Smooth muscle cell of the brain vasculature (primary cell): Measurements from ENCODE around the gene MKNK2.
A peak's percentile ranks its signal among the peaks of the same experiment; 100 is the strongest.
"Not testable (repeated sequence)": the region's sequence is repeated elsewhere in the genome, so short reads cannot be mapped to it uniquely, and the experiment has no call there.

ENCODE experiments used
- DNase-seq: peaks from one replicate; pipeline ENCODE4 v3.0.0-alpha.2; 2012; ENCODE audit warnings: low read depth, low spot score

MKNK2 gene

DNA sequence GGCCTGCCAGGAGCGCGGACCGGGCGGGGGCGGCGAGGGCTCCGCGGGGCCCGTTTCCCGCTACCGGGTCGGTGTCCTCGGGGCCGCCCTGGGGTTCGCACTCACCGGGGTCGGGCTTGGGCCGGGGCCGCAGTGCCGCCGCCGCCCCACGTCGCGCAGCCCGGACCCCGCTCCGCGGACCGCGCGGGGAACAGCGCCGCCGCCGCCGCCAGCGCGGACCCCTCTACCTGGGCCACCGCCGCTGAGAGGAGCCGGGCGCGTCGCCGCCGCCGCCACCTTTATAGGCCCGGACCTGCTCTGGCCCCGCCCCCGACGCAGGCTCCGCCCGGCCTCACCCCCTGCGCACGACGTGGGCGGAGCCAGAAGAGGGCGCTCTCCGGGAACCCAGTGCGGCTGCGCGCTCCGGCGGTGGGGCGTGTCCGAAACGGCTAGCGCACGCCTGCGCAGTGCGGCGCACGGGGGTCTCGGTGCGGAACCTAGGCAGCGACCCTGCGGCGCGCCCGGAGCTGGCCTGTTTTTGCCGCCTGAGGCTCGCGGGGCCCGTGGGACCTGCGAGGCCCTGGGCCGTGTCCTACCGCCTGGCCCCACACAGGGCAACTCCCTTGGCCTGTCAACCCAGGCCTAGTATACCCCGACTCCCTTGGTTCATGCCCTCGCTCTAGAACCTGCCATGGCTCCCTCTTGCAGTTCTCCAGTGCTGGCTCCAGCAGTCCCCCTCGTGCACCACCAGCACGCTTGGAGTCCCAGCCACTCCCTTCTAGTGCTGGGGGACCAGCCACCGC, at the start of gene MKNK2:
MKNK2 (minus strand) TSS at position 254 of the 782 bp plus-strand sequence. CDS start 393 bp downstream, outside the sequence.
- no peak for DNase-seq

DNA sequence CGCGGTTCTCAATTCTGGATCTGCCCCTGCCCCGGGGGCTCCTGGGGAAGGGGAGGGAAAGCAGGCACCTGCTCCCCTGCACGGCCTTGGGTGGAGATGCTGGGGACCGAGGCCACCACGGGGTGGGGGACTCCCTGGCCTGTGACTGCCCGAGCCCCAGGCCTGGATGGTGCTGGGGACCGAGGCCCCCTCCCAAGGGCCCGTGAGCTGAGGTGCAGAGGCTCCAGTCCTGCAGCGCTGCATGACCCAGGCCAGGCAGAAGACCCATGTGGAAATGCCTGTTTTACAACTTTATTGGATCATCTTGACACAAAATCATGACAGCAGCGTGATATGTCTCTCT, 49.6 kb upstream of the MKNK2 start:
- no peak for DNase-seq

DNA sequence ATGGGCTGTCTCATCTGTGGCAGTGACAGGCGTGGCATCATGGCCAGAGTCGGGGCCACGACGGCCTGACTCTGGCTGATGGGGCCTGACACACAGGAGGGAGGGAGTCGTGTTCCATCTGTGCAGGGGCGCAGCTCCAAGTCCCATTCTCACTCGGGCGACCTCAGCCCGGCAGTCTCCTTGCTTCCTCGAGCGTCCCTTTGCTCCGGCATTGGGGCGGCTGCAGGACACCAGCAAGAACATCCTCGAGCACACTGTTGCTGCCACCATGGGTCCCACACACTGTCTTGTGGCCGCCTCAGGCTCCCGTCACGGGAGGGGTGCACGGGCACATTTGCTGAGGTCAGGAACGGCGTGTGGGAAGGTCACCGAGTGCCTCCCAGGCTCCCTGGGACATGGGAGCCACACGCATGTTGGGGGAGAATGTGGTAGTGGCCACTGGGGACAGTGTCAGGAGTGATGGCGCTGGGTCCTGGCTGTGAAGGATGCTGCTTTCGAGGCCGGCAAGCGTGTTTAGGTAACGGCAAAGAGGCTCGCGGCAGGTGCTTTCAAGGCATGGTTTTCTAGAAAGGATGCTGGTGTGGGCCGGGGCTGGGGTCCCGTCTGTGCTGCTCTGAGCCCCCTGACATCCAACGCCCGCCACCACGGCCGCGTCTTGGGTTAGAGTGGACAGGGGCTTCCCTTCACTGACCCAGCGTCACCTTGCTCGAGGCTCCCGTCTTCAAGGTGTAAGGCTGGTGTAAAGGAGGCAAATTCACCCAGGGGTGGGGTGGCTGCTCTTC, 49.1 kb upstream of the MKNK2 start:
- DNase-seq: no peak

DNA sequence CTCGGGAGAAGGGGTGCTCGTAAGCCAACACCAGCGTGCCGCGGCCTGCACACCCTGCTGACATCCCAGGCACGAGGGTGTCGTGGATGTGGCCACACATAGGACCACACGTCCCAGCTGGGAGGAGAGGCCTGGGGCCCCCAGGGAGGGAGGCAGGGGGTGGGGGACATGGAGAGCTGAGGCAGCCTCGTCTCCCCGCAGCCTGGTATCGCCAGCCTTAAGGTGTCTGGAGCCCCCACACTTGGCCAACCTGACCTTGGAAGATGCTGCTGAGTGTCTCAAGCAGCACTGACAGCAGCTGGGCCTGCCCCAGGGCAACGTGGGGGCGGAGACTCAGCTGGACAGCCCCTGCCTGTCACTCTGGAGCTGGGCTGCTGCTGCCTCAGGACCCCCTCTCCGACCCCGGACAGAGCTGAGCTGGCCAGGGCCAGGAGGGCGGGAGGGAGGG, 48.0 kb upstream of the MKNK2 start:
- DNase-seq: no peak

DNA sequence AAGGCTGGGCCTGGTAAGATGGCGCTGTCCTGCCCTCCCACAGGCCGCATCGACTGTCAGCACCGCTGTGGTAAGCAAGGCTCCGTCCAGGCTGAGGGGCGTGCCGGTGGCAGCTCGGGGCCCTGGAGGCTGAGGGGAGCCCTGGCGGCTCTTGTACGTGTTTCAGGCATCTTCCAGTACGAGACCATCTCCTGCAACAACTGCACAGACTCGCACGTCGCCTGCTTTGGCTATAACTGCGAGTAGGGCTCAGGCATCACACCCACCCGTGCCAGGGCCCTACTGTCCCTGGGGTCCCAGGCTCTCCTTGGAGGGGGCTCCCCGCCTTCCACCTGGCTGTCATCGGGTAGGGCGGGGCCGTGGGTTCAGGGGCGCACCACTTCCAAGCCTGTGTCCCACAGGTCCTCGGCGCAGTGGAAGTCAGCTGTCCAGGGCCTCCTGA, 46.9 kb upstream of the MKNK2 start:
- no peak for DNase-seq

DNA sequence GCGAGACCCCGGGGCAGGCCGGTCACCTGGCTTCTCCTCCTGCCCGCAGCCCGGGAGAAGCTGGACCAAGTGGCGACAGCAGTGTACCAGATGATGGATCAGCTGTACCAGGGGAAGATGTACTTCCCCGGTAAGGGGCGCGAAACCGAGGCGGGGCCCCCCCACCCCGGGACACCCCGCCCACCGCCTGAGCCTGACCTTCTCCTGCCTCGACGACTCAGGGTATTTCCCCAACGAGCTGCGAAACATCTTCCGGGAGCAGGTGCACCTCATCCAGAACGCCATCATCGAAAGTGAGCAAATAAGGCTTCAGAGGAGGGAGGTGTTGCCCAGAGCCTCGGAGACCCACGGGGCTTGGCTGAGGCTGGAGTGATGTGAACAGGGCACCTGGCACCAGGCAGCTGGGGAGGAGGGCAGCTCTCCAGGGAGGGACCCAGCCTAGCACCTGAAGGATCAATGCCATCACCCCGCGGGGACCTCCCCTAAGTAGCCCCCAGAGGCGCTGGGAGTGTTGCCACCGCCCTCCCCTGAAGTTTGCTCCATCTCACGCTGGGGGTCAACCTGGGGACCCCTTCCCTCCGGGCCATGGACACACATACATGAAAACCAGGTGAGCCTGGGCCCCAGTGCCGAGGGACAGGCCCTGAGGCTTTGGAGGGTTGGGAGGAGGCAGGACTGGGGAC, 46.3 kb upstream of the MKNK2 start:
- DNase-seq: no peak

DNA sequence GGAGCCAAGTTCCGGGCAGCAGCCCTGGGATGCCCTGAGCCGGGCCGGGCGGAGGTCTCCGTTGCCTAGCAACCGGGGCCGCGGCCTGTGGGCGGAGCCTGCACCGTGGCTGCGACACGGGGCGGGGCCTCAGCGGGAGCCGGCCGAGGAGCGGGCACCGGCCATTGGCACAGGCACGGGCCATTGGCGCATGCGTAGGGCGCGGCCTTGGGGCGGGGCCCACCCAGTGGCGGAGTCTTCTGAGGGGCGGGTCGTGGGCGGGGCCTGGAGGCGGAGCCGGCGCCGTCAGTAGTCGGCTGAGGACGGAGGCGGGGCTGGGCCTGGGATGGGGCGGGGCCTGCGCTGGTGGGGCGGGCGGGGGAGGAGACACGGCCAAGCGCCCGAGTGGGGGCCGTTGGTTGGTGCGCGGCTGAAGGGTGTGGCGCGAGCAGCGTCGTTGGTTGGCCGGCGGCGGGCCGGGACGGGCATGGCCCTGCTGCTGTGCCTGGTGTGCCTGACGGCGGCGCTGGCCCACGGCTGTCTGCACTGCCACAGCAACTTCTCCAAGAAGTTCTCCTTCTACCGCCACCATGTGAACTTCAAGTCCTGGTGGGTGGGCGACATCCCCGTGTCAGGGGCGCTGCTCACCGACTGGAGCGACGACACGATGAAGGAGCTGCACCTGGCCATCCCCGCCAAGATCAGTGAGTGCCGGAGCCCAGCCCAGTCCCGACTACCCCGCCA, 45.6 kb upstream of the MKNK2 start, which contains the start of gene IZUMO4:
IZUMO4 (plus strand) TSS at position 436 of the 723 bp plus-strand sequence; CDS start at position 467, 31 bp downstream.
- peak; percentile 85 for DNase-seq

DNA sequence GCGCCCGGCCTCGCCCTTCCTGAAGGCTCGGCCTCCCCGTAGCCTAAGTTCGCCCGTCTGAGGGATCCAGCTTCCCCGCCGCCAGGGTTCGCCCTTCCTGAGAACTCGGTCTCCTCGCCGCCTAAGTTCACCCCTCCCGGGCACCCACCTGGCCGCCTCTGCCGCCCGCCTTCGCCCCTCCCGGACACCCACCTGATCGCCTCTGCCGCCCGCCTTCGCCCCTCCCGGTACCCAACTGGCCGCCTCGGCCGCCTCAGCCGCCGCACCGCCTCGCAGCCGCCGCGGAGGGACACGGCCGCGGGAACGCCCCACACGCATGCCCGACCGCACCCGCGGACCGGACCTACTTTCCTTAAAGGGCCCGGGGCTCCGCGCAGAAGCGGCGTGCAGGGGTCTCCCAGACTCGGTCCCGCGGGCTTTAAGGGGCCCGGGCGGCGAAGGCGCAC, 45.0 kb upstream of the MKNK2 start, which contains the start of gene MOB3A:
MOB3A (minus strand) TSS at position 293 of the 446 bp plus-strand sequence. CDS start 17,766 bp downstream, outside the sequence.
- peak; percentile 85 for DNase-seq

DNA sequence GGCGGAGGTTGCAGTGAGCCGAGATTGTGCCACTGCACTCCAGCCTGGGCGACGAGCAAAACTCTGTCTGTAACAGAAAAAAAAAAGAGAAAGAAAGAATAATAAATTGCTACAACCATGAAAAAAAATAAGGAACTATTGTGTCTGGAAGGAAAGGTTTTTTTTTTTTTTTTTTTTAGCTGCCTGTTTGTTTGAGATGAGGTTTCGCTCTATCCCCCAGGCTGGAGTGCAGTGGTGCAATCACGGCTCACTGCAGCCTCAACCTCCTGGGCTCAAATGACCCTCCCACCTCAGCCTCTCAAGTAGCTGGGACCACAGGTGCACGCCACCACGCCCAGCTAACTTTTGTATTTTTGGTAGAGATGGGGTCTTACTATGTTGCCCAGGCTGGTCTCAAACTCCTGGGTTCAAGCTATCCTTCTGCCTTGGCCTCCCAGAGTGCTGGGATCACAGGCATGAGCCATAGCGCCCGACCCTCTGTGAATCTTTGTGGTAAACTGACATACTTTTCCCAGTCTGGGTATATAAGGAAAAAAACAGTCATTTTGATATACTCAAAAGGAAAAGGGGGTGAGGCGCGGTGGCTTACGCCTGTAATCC, 41.0 kb upstream of the MKNK2 start:
- not testable (repeated sequence) for DNase-seq

DNA sequence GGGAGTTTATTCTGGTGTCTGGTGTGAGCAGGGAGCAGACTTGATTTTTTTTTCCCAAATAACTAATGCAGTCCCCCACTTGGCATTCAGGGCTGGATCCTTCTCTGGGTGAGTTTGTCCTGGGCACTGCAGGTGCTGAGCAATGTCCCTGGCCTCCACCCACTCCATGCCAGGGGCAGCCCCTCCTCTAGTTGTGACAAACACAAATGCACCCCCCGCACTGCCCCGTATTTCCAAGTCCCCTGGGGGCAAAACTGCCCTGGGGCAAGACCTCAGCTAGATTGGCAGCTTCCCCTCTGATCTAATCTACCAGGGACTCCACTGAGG, 38.6 kb upstream of the MKNK2 start:
- DNase-seq: no peak

DNA sequence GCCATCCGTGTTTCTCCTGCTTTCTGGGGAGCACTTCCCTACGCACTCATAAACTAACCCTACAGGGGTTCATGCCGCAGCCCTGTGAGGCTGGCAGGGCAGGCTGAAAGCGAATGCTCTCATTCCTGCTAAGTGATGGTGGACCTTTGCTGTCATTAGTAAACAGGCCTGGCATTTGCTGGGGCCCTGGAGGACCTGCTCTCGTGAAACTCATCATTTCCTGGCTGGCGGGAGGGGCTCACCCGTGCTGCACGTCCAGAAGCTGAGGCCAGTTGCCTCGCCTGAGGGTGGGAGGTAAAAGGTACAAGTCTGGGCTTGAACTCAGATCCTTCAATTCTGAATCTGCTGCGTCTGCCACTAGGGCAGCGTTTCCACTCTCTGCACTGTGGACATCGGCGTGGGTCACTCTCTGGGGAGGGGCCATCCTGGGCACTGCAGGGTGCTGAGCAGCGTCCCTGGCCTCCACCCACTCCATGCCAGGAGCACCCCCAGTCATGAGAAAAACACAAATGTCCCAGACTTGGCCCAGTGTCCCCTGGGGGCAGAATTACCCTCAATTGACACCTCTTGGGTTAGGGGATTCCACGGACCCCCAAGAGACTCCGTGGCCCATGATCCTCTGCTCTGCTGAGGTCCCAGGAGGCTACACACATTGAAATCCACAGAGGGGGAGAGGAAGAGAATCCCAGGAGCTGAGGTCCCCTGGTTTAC, 38.1 kb upstream of the MKNK2 start:
- no peak for DNase-seq

DNA sequence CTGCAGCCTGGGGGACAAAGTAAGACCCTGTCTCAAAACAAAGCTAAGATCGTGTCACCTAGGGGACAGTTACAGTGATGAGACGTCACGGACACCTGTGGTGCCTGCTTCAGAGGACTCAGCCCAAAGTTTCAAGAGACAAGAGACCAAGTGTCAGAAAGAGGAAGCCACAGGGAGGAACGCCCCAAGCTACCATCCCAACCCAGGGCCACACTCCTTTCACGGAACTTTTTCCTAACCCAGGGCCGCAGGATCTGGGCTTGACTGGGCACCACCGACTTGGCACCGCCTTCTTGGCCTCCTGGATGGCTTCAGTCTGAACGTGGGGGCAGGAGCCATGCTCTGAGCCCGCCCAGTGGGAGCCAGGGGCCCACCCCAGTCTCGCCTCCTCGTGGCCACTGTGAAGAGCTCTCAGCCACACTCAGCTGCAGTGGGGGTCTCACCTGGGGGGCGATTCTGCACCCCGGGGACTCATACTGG, 36.6 kb upstream of the MKNK2 start:
- DNase-seq: no peak

DNA sequence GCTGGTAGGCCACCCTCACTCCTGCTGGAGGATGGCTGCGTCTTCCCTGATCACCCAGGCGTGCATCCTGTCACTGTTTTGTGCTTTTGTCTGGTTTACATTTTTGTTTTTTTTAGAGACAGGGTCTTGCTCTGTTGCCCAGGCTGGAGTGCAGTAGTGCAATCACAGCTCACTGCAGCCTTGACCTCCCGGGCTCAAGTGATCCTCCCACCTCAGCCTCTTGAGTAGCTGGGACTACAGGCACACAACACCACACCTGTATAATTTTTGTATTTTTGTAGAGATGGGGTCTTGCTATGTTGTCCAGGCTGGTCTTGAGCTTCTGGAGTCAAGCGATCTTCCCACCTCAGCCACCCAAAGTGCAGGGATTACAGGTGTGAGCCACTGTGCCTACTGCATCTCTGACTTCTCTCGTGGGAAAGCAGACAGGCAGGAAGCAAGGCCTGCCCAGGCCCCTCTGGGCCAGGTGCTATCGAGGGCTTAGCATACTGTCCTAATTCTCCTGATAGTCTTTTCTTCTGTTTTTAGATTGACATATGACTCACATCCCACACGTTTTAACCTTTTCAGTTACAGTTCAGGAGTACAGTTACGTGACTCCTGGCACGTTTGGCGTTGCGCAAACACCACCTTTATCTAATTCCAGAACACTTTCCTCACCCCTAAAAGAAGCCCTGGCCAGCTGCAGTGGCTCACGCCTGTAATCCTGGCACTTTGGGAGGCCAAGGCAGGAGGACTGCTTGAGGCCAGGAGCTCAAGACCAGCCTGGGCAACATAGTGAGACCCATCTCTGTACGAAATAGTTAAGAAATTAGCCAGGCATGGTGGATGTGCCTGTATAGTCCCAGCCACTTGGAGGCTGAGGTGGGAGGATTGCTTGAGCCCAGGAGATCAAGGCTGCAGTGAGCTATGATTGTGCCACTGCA, 35.9 kb upstream of the MKNK2 start:
- DNase-seq: not testable (repeated sequence)

DNA sequence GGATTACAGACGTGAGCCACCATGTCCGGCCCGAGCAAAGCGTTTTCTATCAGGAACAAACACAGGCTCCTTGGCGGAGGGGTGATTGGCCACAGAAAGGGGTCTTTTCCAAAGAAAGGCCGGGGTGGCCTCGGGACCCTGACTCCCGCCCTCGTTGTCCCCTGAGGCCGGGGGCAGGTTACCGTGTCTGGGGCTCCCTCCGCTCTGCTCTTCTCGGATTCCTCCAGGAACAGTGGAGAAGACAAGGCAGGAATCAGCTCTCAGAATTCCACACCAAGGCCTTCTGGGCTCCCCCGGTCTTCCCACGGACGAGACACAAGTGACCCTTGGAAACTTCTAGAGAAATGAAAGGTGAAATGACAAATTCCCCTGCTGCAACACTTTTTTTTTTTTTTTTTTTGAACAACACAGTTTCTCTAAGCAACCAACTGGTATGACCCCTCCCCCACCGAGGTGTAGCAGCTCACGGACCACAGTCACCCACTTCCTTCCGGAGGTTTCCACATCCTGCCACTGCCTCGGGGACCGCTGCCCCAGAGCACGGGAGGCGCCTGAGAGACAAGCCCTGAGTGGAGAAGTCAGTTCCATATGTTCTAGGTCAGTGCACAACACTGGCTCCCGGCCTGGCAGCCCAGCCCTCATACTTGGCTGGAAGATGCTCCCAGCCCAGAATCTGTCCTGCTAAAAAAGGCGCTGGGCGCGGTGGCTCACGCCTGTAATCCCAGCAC, 34.1 kb upstream of the MKNK2 start:
- DNase-seq: no peak

DNA sequence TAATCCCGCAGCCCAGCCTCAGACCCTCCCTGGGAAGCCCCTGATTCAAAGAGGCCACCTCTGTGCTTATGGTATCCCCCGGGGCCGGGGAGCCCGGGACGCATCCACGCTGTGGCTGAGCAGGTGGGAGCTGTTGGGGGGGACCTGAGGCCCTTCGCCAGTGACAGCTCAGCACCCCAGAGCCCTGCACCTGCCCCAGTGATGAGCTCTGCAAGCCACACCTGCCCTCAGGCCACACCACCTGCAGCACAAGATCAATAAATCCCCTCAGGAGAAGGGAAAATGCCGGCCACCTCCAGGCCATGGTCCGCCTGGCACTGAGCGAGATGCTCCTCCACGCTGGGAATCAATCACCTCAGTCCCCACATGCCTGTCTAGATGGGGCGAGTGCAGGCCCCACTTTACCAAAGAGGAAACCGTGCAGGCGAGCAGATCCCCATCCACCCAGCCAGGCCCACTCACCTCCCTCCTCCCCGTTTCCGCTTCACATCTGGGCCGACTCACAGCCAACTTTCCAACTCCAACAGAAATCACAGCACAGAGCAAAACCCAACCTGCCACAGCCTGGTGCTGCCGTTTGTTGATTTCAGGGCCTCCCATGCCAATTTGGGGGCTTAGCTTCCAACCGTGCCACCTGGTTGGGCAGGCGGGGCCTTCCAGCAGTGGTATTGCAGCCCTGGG, 32.3 kb upstream of the MKNK2 start:
- no peak for DNase-seq

DNA sequence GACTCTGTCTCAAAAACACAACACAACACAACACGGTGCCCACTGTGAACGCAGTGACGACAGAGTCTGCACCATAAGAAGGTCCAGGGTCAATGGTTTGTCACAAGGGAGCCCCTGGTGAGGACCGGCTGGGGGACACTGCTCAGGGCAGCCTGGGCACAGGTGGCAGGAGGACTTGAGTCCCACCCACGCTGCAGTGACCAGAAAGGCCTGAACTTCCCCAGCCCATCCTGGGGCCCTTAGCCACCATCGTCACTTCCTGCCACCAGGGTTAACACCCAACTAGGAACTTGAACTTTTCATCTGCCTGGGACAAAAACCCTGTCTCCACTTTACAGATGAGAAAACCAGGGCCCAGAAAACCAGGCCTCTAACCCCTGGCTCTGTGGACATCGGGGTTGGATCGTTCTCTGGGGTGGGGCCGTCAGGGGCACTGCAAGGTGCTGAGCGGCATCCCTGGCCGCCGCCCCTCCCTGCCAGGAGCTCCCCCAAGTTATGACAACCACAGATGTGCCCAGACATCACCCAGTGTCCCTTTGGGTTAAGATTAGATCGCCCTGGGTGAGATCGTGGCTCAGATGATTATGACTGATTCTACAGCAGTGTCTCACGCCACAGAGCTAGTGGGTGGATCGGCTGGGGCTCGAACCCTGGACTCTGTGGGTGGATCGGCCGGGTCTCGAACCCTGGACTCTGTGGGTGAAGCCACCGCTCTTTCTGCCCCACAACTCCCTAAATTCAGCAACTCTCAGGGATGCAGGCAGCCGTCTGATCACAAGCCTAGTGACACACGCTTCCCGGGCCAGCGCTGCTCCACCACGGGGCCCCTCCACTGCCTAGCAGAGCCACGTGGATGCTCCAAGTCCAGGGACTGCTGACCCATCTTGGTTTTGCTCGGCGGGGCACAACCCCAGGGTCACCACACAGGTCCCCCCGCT, 31.1 kb upstream of the MKNK2 start:
- DNase-seq: no peak
